ENCODE data around the gene C5AR1. TPM values are rescaled to one million over a fixed set of nuclear protein-coding genes. Genes with fewer than 3 reads are reported as not detected.
"Not testable (repeated sequence)": the region's sequence is repeated elsewhere in the genome, so short reads cannot be mapped to it uniquely, and the experiment has no call there.

The C5AR1 gene
- total RNA-seq, 2 donors from 2014 or later, result 1.3 to 3.2 TPM

GRCh38 chr19:47343194-47343802 lies 33.6 kb downstream of the C5AR1 start:
- no peaks in the 10 kb centered on the region for H3K36me3 Mint-ChIP-seq

GRCh38 chr19:47344425-47344824 lies 34.8 kb downstream of the C5AR1 start:
- ATAC-seq, result no peak
- no peak overlapping the region for H3K27ac Mint-ChIP-seq
- H3K9me3 Mint-ChIP-seq, result no peaks in the 10 kb centered on the region
- peaks cover 5% of the 10 kb centered on the region in 2 donors for H3K36me3 Mint-ChIP-seq
- no peak for DNase-seq (ENCODE audit: low spot score in 2 of 2)

More at GRCh38 chr19:47343194-47343802, 33.6 kb downstream of the C5AR1 start:
- no peak for DNase-seq (ENCODE audit: low spot score in 2 of 2)
- no peak for ATAC-seq
- no peak overlapping the region for H3K27ac Mint-ChIP-seq
- H3K9me3 Mint-ChIP-seq, result no peaks in the 10 kb centered on the region

GRCh38 chr19:47346024-47346423 lies 36.4 kb downstream of the C5AR1 start:
- H3K36me3 Mint-ChIP-seq, result peaks cover 17 to 18% of the 10 kb centered on the region in 2 donors
- not testable (repeated sequence) for H3K27ac Mint-ChIP-seq; DNase-seq (ENCODE audit: low spot score in 2 of 2); H3K9me3 Mint-ChIP-seq; ATAC-seq

- Mint-ChIP-seq H3K27ac (peak within 1 kb of the TSS; percentile 95 to 98), H3K9me3 (peaks cover 0 to 3% of the 10 kb centered on the region in 2 donors), H3K36me3 (peaks cover 19 to 32% of the 10 kb centered on the region in 2 donors)
- ATAC-seq (peak; percentile 97 to 98), DNase-seq (ENCODE audit: low spot score in 2 of 2) (peak; percentile 98 to 100)
These were observed 39.4 kb downstream of the C5AR1 start, which contains the start of gene DHX34 for GRCh38 chr19:47348819-47349795. Gene DHX34 (plus strand): TSS chr19:47349315. CDS start chr19:47353031, 3,716 bp downstream.

GRCh38 chr19:47350630-47351029 lies 41.0 kb downstream of the C5AR1 start:
- ATAC-seq (no peak), DNase-seq (ENCODE audit: low spot score in 2 of 2) (no peak)
- Mint-ChIP-seq H3K9me3 (peaks cover 0 to 3% of the 10 kb centered on the region in 2 donors), H3K36me3 (peaks cover 34 to 39% of the 10 kb centered on the region in 2 donors), H3K27ac (peak overlapping the region; percentile 31 to 98)

GRCh38 chr19:47351548-47351947 lies 41.9 kb downstream of the C5AR1 start:
- H3K36me3 Mint-ChIP-seq, result peaks cover 41 to 46% of the 10 kb centered on the region in 2 donors
- H3K9me3 Mint-ChIP-seq, result peaks cover 0 to 3% of the 10 kb centered on the region in 2 donors
- peak overlapping the region; percentile 13 to 69 for H3K27ac Mint-ChIP-seq
- ATAC-seq (no peak), DNase-seq (ENCODE audit: low spot score in 2 of 2) (no peak)

- H3K36me3 Mint-ChIP-seq, result peaks cover 41 to 47% of the 10 kb centered on the region in 2 donors
These were observed 42.4 kb downstream of the C5AR1 start for GRCh38 chr19:47352095-47352494.

GRCh38 chr19:47353307-47353712 lies 43.6 kb downstream of the C5AR1 start:
- peaks cover 0 to 3% of the 10 kb centered on the region in 2 donors for H3K9me3 Mint-ChIP-seq
- no peak for ATAC-seq
- DNase-seq (ENCODE audit: low spot score in 2 of 2), result no peak
- H3K36me3 Mint-ChIP-seq, result peaks cover 41 to 47% of the 10 kb centered on the region in 2 donors
- H3K27ac Mint-ChIP-seq, result no peak overlapping the region

More at GRCh38 chr19:47352095-47352494, 42.4 kb downstream of the C5AR1 start:
- H3K9me3 Mint-ChIP-seq, result peaks cover 0 to 3% of the 10 kb centered on the region in 2 donors
- H3K27ac Mint-ChIP-seq, result peak overlapping the region in 1 of 2 donors; percentile 69
- DNase-seq (ENCODE audit: low spot score in 2 of 2) (no peak), ATAC-seq (no peak)

GRCh38 chr19:47356900-47357299 lies 47.2 kb downstream of the C5AR1 start:
- Mint-ChIP-seq H3K9me3 (no peaks in the 10 kb centered on the region), H3K27ac (no peak overlapping the region), H3K36me3 (peaks cover 31 to 32% of the 10 kb centered on the region in 2 donors)
- ATAC-seq, result no peak
- no peak for DNase-seq (ENCODE audit: low spot score in 2 of 2)

- ATAC-seq (no peak), DNase-seq (ENCODE audit: low spot score in 2 of 2) (no peak)
- H3K36me3 Mint-ChIP-seq, result peaks cover 30 to 31% of the 10 kb centered on the region in 2 donors
- H3K9me3 Mint-ChIP-seq, result no peaks in the 10 kb centered on the region
- no peak overlapping the region for H3K27ac Mint-ChIP-seq
These were observed 48.4 kb downstream of the C5AR1 start for GRCh38 chr19:47357788-47358680.

GRCh38 chr19:47358936-47359335 lies 49.3 kb downstream of the C5AR1 start:
- H3K27ac Mint-ChIP-seq, result no peak overlapping the region
- ATAC-seq, result no peak
- H3K36me3 Mint-ChIP-seq, result peaks cover 21 to 31% of the 10 kb centered on the region in 2 donors
- DNase-seq (ENCODE audit: low spot score in 2 of 2), result no peak
- H3K9me3 Mint-ChIP-seq, result no peaks in the 10 kb centered on the region

- peaks cover 7 to 8% of the 10 kb centered on the region in 2 donors for H3K36me3 Mint-ChIP-seq
- H3K9me3 Mint-ChIP-seq, result no peaks in the 10 kb centered on the region
- peak overlapping the region in 1 of 2 donors; percentile 72 for H3K27ac Mint-ChIP-seq
- ATAC-seq, result no peak
- DNase-seq (ENCODE audit: low spot score in 2 of 2), result no peak
These were observed 52.7 kb downstream of the C5AR1 start for GRCh38 chr19:47362321-47362720.

GRCh38 chr19:47363758-47364531 lies 54.3 kb downstream of the C5AR1 start:
- no peaks in the 10 kb centered on the region for H3K9me3 Mint-ChIP-seq
- H3K36me3 Mint-ChIP-seq, result peaks cover 5 to 7% of the 10 kb centered on the region in 2 donors
- no peak for DNase-seq (ENCODE audit: low spot score in 2 of 2)
- ATAC-seq, result no peak
- H3K27ac Mint-ChIP-seq, result no peak overlapping the region

- not testable (repeated sequence) for ATAC-seq; H3K27ac Mint-ChIP-seq; H3K36me3 Mint-ChIP-seq; DNase-seq (ENCODE audit: low spot score in 2 of 2); H3K9me3 Mint-ChIP-seq
These were observed 55.8 kb downstream of the C5AR1 start for GRCh38 chr19:47365455-47365854.

GRCh38 chr19:47370045-47370611 lies 60.5 kb downstream of the C5AR1 start:
- ATAC-seq, result no peak
- Mint-ChIP-seq H3K36me3 (no peaks in the 10 kb centered on the region), H3K27ac (no peak overlapping the region)

More at GRCh38 chr19:47370045-47370611, 60.5 kb downstream of the C5AR1 start:
- no peak for DNase-seq (ENCODE audit: low spot score in 2 of 2)
- no peaks in the 10 kb centered on the region for H3K9me3 Mint-ChIP-seq
